GM21723 (cell line): ENCODE data around the gene SNRK.

Source experiments
- ATAC-seq: cut with Tn5 transposase; IDR thresholded peaks from one replicate; pipeline ENCODE4 v1.9.1; 2021; ENCODE audit warnings: mild to moderate bottlenecking, moderate library complexity; ENCODE audit not compliant: unreplicated experiment

The SNRK gene

DNA sequence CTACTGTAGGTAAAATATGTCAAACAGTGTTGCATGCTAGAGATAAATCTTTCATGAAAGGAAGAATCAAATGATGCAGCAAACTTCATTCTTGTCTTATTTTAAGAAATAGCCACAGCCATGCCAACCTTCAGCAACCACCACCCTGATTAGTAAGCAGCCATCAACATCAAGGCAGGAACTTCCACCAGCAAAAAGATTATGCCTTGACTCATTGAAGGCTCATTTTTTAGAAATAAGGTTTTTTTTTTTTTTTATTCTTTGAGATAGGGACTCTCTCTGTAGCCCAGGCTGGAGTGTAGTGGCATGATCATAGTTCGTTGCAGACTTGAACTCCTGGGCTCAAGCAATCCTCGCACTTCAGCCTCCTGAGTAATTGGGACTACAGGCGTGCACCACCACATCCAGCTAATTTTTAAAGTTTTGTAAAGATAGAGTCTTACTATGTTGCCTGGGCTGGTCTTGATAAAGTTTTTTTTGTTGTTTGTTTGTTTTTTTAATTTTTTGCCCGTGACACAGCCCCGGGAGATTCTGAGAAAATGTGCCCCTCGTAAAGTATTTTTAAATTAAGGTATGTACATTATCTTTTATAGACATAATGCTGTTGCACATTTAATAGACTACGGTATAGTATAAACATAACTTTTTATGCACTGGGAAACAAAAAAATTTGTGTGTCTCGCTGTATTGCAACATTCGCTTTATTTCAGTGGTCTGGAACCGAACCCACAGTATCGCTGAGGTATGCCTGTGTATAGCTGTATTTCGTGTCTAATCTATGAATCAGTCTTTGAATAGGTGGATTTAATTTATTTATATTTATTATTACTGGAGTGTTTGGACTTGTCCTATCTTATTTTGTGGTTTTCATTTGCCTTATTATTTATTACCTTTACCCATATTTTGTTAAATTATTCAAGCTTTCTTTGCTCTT is 23.3 kb downstream of the SNRK start:
- no peak for ATAC-seq

GRCh38 chr3:43316783-43317460 is 30.6 kb downstream of the SNRK start:
- ATAC-seq, result no peak

- ATAC-seq, result no peak
Observed at GRCh38 chr3:43317461-43318316, 31.3 kb downstream of the SNRK start.

- ATAC-seq, result no peak
Observed at GRCh38 chr3:43319376-43319775, 33.0 kb downstream of the SNRK start.

DNA sequence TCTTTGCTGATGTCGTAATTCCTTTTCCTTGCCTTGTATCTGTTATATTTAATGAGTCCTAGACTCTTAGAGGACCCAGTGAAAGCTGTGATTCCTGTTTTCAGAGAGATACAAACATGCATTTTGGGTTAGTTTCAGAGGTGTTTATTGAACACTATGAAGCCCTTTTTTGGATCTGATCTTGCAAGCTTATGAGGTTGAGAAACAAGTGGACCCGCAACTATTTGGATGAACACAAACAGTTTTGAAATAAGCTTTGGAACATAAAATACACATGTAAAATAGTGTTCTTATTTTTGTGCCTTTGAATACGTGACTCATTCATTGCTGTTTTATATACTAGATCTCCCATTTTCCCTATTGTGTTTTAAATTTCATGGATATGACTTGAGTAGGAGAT is 33.5 kb downstream of the SNRK start:
- ATAC-seq, result no peak

- ATAC-seq, result no peak
Observed at GRCh38 chr3:43320288-43320687, 33.9 kb downstream of the SNRK start.

GRCh38 chr3:43323541-43323940 is 37.2 kb downstream of the SNRK start:
- no peak for ATAC-seq

DNA sequence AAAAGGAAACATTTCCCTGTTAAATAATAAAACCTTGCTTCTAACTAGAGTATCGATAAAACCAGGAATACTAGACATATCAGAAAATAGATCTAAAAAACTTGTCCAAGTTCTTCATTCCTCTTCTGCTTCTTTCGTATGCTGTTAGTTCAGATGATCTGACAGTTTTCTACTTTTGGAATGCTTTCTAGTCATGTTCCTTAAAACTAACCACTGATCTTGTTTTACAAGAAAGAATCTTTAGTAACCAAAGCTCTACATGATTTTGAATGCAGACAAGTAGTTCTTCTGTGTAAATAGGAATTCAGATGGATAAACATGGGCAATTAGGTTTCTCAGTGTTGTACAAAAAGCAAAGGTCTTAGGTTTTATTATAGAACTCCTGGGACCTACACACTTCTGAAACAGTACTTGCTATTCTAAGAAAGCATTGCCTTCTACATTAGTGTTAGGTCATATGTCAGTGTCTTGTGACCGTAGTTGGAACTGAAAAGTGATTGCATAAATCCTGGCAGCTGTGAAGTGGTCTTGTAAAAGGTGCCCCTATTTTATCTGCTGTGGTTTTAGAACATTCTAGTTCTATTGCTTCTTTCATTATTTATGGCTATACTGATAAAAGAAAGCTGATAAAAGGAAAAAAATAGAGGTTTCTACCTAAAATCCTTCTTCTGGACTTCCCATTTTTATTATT is 40.7 kb downstream of the SNRK start:
- peak; percentile 56 for ATAC-seq

DNA sequence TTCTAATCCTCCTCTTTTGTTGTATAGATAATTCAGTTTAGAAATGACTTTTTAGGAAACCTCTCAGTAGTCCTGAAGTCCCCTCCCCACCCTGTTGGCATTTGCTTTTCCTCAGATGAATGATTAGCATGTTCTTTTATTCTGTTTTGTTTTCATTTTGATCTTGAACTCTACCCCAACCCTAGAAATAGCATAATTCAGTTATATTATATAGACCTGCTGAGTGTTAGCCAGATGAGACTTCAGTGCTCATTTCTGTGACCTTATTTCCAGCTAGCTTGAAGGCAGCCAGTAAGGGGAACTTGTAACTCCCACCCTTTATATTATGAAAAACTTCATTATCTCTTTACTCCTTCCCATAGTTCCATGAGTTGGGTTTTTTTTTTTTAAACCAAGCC is 41.2 kb downstream of the SNRK start:
- no peak for ATAC-seq

DNA sequence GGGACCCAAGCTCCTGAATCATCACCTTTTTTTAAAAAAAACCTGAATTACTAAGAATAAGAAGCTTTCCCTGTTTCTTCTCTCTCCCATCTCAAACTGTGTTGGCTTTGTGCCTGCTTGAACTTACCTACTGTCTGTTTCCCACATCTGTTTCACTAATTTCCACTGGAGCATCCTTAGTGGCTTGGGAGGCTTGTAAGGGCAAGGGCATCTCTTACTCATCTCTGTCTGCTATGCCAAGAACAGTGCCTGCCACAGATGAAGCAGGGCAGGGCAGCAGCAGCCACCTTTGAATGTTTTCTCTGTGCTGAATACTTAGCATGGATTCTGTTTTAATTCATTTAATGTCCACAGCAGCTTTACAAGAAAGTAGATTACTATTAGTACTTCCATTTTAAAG is 42.3 kb downstream of the SNRK start:
- no peak for ATAC-seq

- ATAC-seq, result no peak
Observed at GRCh38 chr3:43330981-43331380, 44.6 kb downstream of the SNRK start.

DNA sequence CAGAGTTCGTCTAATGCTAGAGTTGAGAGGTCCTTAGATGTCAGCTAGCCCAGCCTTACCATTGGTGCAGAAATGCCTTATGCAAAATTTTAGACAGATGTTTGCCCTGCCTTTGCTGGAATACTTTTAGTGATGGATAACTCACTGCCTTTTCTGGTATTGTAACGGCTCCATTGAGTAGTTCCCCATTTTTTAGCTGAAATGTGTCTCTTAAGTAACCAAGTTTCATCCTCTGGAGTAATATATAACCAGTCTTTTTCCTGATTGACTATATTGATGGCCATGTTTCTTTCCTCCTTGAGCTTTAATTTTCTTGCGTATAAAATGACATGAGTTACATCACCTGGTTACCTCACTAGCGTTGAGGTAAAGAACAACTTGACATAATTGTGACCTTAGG is 45.0 kb downstream of the SNRK start:
- no peak for ATAC-seq

- ATAC-seq, result no peak
Observed at GRCh38 chr3:43334976-43335375, 48.6 kb downstream of the SNRK start.

GRCh38 chr3:43335799-43336198 is 49.5 kb downstream of the SNRK start:
- ATAC-seq, result no peak

DNA sequence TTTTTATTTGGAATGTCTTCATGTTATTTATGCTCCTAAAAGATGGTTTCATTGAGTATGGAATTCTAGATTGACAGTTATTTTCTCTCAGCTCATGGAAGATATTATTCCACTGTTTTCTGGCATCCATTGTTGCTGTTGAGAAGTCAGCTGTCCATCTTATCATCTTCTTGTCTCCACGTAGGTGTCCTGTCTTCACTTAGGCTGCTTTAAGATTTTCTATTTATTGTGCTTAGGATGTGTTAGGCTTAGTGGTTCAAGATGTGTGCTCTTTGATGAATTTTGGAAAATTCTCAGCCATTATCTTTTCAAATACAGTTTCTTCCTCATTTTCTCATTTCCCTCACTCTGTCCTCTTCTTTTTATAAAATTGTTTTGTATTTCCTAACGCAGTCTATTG is 52.0 kb downstream of the SNRK start:
- ATAC-seq, result no peak

GRCh38 chr3:43340403-43340802 is 54.1 kb downstream of the SNRK start:
- ATAC-seq, result no peak

DNA sequence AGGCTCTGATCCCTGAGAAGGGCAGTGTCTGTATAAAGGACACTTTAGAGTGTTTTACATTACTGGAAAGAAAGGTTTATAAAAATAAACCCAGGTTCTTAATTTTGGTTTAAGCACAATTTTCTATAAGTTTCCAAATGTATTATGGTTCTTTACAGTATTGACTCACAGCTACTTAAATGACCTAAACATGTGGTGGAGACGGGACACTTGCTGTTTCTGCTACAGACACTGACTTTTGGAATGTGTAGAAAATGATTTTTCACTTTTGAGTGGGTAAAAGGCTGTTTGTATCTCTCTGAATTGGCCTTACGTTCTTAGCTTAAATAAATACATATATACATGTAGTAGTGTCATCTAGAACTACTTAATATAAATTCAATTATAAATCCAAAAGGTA is 55.4 kb downstream of the SNRK start:
- ATAC-seq, result no peak

- no peak for ATAC-seq
Observed at GRCh38 chr3:43343185-43343584, 56.8 kb downstream of the SNRK start.

DNA sequence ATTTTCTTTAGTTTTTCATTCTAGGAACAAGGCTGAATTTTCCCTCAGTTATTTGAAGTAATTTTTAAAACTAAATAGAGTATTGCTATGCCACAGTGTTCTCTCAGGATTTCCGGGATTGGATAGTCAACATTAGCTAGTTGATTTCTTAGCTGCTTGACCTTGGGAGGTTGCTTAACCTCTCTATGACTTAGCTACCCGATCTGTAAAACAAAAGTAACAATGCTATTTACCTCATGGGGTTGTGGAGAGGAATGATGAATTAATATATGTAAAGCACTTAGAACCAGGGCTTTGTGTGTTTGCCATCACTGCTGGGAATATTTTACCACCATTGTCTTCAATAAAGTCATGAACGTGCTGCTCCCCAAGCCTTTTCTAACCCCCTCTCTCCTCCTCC is 57.5 kb downstream of the SNRK start:
- ATAC-seq, result no peak

- no peak for ATAC-seq
Observed at GRCh38 chr3:43344520-43344919, 58.2 kb downstream of the SNRK start.

GRCh38 chr3:43345246-43345645 is 58.9 kb downstream of the SNRK start:
- no peak for ATAC-seq
